Hepatocyte (in vitro differentiated cells): ENCODE results near the gene ATP6V1G3. TPM values are rescaled to one million over a fixed set of nuclear protein-coding genes. Genes with fewer than 3 reads are reported as not detected.

Experiments
- DNase-seq: peaks from one replicate; pipeline ENCODE4 v3.0.0-alpha.2; 2016; ENCODE audit warnings: low spot score
- H2AFZ ChIP-seq: fragments of 200-600 bp; sonication (generic); 2 replicates; pipeline ENCODE4 v1.6.0; 2016; ENCODE audit warnings: antibody characterized with exemption, mild to moderate bottlenecking
- H3K27ac ChIP-seq: fragments of 200-600 bp; sonication (generic); 2 replicates; pipeline ENCODE4 v1.5.1; 2016; ENCODE audit warnings: mild to moderate bottlenecking
- H3K27me3 ChIP-seq: fragments of 200-600 bp; sonication (generic); 2 replicates; pipeline ENCODE4 v1.6.1; 2016
- H3K36me3 ChIP-seq: fragments of 200-600 bp; sonication (generic); replicated peaks from 2 replicates; pipeline ENCODE4 v1.5.1; 2016; ENCODE audit warnings: low read depth; ENCODE audit not compliant: insufficient read depth
- H3K4me1 ChIP-seq: fragments of 200-600 bp; sonication (generic); 2 replicates; pipeline ENCODE4 v1.5.1; 2016; ENCODE audit warnings: mild to moderate bottlenecking, moderate library complexity; ENCODE audit not compliant: insufficient read depth
- H3K4me2 ChIP-seq: fragments of 200-600 bp; sonication (generic); 2 replicates; pipeline ENCODE4 v1.6.0; 2016
- H3K4me3 ChIP-seq: fragments of 200-600 bp; sonication (generic); 2 replicates; pipeline ENCODE4 v1.5.1; 2016; ENCODE audit warnings: mild to moderate bottlenecking
- H3K79me2 ChIP-seq: fragments of 200-600 bp; sonication (generic); 2 replicates; pipeline ENCODE4 v1.6.0; 2017; ENCODE audit warnings: mild to moderate bottlenecking
- H3K9me2 ChIP-seq: fragments of 200-600 bp; sonication (generic); replicated peaks from 2 replicates; pipeline ENCODE4 v1.6.0; 2017; ENCODE audit warnings: mild to moderate bottlenecking; ENCODE audit not compliant: insufficient read depth
- H3K9me3 ChIP-seq: fragments of 200-600 bp; sonication (generic); 2 replicates; pipeline ENCODE4 v1.5.1; 2016; ENCODE audit warnings: low read depth, mild to moderate bottlenecking
- H4K20me1 ChIP-seq: fragments of 200-600 bp; sonication (generic); 2 replicates; pipeline ENCODE4 v1.6.0; 2016; ENCODE audit warnings: mild to moderate bottlenecking; ENCODE audit not compliant: insufficient read depth, poor library complexity, severe bottlenecking
- EZH2 ChIP-seq: fragments of 200-600 bp; sonication (generic); IDR thresholded peaks from 2 replicates; pipeline ENCODE4 v1.6.1; 2016; ENCODE audit warnings: antibody characterized with exemption, mild to moderate bottlenecking, borderline replicate concordance
- EZH2phosphoT487 ChIP-seq: fragments of 200-600 bp; sonication (generic); IDR thresholded peaks from one replicate; pipeline ENCODE4 v1.6.1; 2018; ENCODE audit warnings: antibody characterized with exemption, mild to moderate bottlenecking, low read depth, moderate library complexity; ENCODE audit not compliant: unreplicated experiment, severe bottlenecking
- WGBS: methylation state at CpG from one replicate; pipeline ENCODE4 v1.1.6; 2016; ENCODE audit warnings: low lambda C conversion rate; ENCODE audit errors: missing lambda C conversion rate; 5-methylcytosine and 5-hydroxymethylcytosine counted together
- polyA plus RNA-seq: library from polyadenylated mRNA; unstranded; fragments of >200 nt; fragmentation: Nextera tagmentation; extraction: Ambion mirVana; gene quantifications from 2 replicates; pipeline ENCODE4 v1.2.1, GENCODE V29; 2016
- total RNA-seq: library from RNA; depleted of rRNA; stranded (reverse); fragments of >200 nt; gene quantifications from 2 replicates; pipeline ENCODE4 v1.2.3, GENCODE V29; 2014
- TF ChIP-seq, protein P1 (sequence below): fragments of 200-600 bp; sonication (generic); IDR thresholded peaks from 2 replicates; pipeline ENCODE4 v1.5.1; 2016; ENCODE audit warnings: antibody characterized with exemption, mild to moderate bottlenecking; ENCODE audit not compliant: poor library complexity

ATP6V1G3 gene
- total and polyA plus RNA-seq, 2 experiments from 2014 or later: not detected

GRCh38 chr1:198498103-198498385, 42.4 kb downstream of the ATP6V1G3 start:
- Histone ChIP-seq H3K27ac (no peak overlapping the region), H3K4me2 (no peak overlapping the region)
- TF ChIP-seq, protein P1, sequence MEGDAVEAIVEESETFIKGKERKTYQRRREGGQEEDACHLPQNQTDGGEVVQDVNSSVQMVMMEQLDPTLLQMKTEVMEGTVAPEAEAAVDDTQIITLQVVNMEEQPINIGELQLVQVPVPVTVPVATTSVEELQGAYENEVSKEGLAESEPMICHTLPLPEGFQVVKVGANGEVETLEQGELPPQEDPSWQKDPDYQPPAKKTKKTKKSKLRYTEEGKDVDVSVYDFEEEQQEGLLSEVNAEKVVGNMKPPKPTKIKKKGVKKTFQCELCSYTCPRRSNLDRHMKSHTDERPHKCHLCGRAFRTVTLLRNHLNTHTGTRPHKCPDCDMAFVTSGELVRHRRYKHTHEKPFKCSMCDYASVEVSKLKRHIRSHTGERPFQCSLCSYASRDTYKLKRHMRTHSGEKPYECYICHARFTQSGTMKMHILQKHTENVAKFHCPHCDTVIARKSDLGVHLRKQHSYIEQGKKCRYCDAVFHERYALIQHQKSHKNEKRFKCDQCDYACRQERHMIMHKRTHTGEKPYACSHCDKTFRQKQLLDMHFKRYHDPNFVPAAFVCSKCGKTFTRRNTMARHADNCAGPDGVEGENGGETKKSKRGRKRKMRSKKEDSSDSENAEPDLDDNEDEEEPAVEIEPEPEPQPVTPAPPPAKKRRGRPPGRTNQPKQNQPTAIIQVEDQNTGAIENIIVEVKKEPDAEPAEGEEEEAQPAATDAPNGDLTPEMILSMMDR: no peak
- TF ChIP-seq EZH2phosphoT487 (no peak), EZH2 (no peak)

DNA sequence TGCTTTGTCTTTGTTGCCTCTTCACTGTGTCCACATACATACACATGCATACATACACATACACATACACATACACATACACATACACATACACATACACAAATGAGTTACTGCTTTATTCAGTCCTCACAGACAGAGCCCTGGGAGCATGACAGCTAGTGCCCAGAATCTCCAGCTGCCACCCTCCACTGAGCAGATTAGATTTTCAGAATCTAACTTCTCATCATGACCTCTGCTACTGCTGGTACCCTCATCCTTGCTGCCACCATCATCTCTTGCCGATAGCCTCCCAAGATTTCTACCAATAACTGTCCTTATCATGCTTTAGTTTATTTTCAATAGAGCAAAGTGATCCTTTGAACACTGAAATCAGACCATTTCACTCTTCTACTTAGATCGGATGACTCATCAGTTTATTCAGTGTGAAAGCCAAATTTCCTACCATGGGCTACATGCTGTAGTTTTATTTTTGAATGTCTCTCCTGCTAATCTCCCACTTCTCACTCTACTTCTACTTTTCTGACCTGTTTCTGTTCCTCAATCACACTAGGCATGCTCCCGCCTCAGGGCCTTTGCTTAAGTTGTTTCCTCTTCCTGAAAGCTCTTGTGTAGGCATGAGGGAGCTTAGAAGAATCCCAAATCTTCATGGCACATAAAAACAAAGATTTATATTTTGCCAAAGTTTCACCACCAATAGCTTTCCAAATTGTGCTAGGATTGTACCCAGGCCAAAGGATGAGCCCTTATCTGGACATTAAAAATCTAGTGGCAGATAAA, 43.0 kb downstream of the ATP6V1G3 start:
- no peaks in the 10 kb centered on the region for H3K79me2 ChIP-seq
- no peak overlapping the region for H2AFZ ChIP-seq
- no peaks in the 10 kb centered on the region for H3K9me3 ChIP-seq
- no peaks in the 10 kb centered on the region for H3K4me1 ChIP-seq
- no peaks in the 10 kb centered on the region for H3K36me3 ChIP-seq
- no peak overlapping the region for H3K4me2 ChIP-seq
- no peak overlapping the region for H3K4me3 ChIP-seq
- no peak for DNase-seq
- H4K20me1 ChIP-seq: no peaks in the 10 kb centered on the region
- no peaks in the 10 kb centered on the region for H3K27me3 ChIP-seq
- no peak overlapping the region for H3K27ac ChIP-seq
- TF ChIP-seq EZH2 (no peak), EZH2phosphoT487 (no peak)
- TF ChIP-seq, protein P1: no peak
- H3K9me2 ChIP-seq: no peaks in the 10 kb centered on the region
- WGBS: 85% methylated on average over 3 of the region's 3 CpGs

More at GRCh38 chr1:198498103-198498385, 42.4 kb downstream of the ATP6V1G3 start:
- Histone ChIP-seq H3K4me3 (no peak overlapping the region), H3K27me3 (no peaks in the 10 kb centered on the region), H3K9me3 (no peaks in the 10 kb centered on the region), H4K20me1 (no peaks in the 10 kb centered on the region), H3K9me2 (no peaks in the 10 kb centered on the region), H3K79me2 (no peaks in the 10 kb centered on the region), H3K4me1 (no peaks in the 10 kb centered on the region), H2AFZ (no peak overlapping the region), H3K36me3 (no peaks in the 10 kb centered on the region)
- DNase-seq: no peak
- 87% methylated on average over 1 of the region's 1 CpG for WGBS

GRCh38 chr1:198496216-198497143, 44.0 kb downstream of the ATP6V1G3 start:
- Histone ChIP-seq H3K9me3 (no peaks in the 10 kb centered on the region), H2AFZ (no peak overlapping the region), H3K4me3 (no peak overlapping the region), H3K4me1 (no peaks in the 10 kb centered on the region), H4K20me1 (no peaks in the 10 kb centered on the region), H3K9me2 (no peaks in the 10 kb centered on the region), H3K36me3 (no peaks in the 10 kb centered on the region), H3K4me2 (no peak overlapping the region), H3K27me3 (no peaks in the 10 kb centered on the region), H3K79me2 (no peaks in the 10 kb centered on the region), H3K27ac (no peak overlapping the region)
- TF ChIP-seq, protein P1: no peak
- TF ChIP-seq EZH2 (no peak), EZH2phosphoT487 (no peak)
- WGBS: 93% methylated on average over 6 of the region's 6 CpGs
- DNase-seq: no peak
